DOHH2 (cell line): Measurements from ENCODE around the gene PTS.

Experiments
- H3F3A ChIP-seq: fragments of 200-600 bp; sonication (generic), shearing (Covaris generic); 2 replicates; pipeline ENCODE4 v1.6.0; 2016; ENCODE audit warnings: antibody characterized with exemption, mild to moderate bottlenecking; ENCODE audit not compliant: control insufficient read depth, insufficient read depth
- H3K27ac ChIP-seq: fragments of 200-600 bp; sonication (generic); 2 replicates; pipeline ENCODE4 v1.5.1; 2014; ENCODE audit warnings: low read depth, mild to moderate bottlenecking, low read length, moderate library complexity
- H3K27me3 ChIP-seq: fragments of 200-600 bp; sonication (generic); 2 replicates; pipeline ENCODE4 v1.6.1; 2014; ENCODE audit warnings: mild to moderate bottlenecking, low read length, mixed read lengths; ENCODE audit not compliant: control insufficient read depth
- H3K36me3 ChIP-seq: fragments of 200-600 bp; sonication (generic); 2 replicates; pipeline ENCODE4 v1.6.1; 2014; ENCODE audit warnings: mild to moderate bottlenecking, low read length, moderate library complexity, mixed read lengths; ENCODE audit not compliant: control insufficient read depth
- H3K4me1 ChIP-seq: fragments of 200-600 bp; sonication (generic); 2 replicates; pipeline ENCODE4 v1.6.1; 2014; ENCODE audit warnings: mild to moderate bottlenecking, low read length, mixed read lengths; ENCODE audit not compliant: control insufficient read depth
- H3K4me2 ChIP-seq: fragments of 200-600 bp; sonication (generic); 2 replicates; pipeline ENCODE4 v1.6.0; 2014; ENCODE audit warnings: mild to moderate bottlenecking, low read length, moderate library complexity
- H3K4me3 ChIP-seq: fragments of 200-600 bp; sonication (generic); 2 replicates; pipeline ENCODE4 v1.5.1; 2014; ENCODE audit warnings: mild to moderate bottlenecking, low read length, mixed read lengths
- H3K79me2 ChIP-seq: fragments of 200-600 bp; sonication (generic); 2 replicates; pipeline ENCODE4 v1.6.1; 2014; ENCODE audit warnings: mild to moderate bottlenecking, low read length, mixed read lengths; ENCODE audit not compliant: control insufficient read depth
- H3K9me2 ChIP-seq: fragments of 200-600 bp; sonication (generic); replicated peaks from 2 replicates; pipeline ENCODE4 v1.6.1; 2014; ENCODE audit warnings: mild to moderate bottlenecking, low read length, mixed read lengths; ENCODE audit not compliant: control insufficient read depth
- H3K9me3 ChIP-seq: fragments of 200-600 bp; sonication (generic); 2 replicates; pipeline ENCODE4 v1.6.1; 2014; ENCODE audit warnings: antibody characterized with exemption, low read length, mixed read lengths; ENCODE audit not compliant: control insufficient read depth, insufficient read depth
- H4K20me1 ChIP-seq: fragments of 200-600 bp; sonication (generic); 2 replicates; pipeline ENCODE4 v1.6.0; 2014; ENCODE audit warnings: low read depth, mild to moderate bottlenecking, antibody characterized with exemption, low read length, moderate library complexity; ENCODE audit not compliant: control insufficient read depth, insufficient read depth
- CTCF ChIP-seq: fragments of 200-600 bp; sonication (generic); IDR thresholded peaks from one replicate; pipeline ENCODE4 v1.5.1; 2014; ENCODE audit warnings: antibody characterized with exemption, mild to moderate bottlenecking, low read depth, low read length; ENCODE audit not compliant: poor library complexity, severe bottlenecking
- EZH2phosphoT487 ChIP-seq: fragments of 200-600 bp; sonication (generic); IDR thresholded peaks from 2 replicates; pipeline ENCODE4 v1.6.1; 2017; ENCODE audit warnings: borderline replicate concordance, mild to moderate bottlenecking, antibody characterized with exemption, low read length, moderate library complexity, mixed read lengths

PTS gene

GRCh38 chr11:112213753-112214152 is 12.5 kb upstream of the PTS start:
- Histone ChIP-seq H3F3A (no peaks in the 10 kb centered on the region), H3K36me3 (no peaks in the 10 kb centered on the region), H3K27me3 (peaks cover 23% of the 10 kb centered on the region), H3K9me2 (no peaks in the 10 kb centered on the region), H3K9me3 (no peaks in the 10 kb centered on the region), H3K79me2 (no peaks in the 10 kb centered on the region), H3K4me2 (no peak overlapping the region), H3K27ac (no peak overlapping the region), H3K4me1 (no peaks in the 10 kb centered on the region), H3K4me3 (no peak overlapping the region), H4K20me1 (no peaks in the 10 kb centered on the region)
- TF ChIP-seq EZH2phosphoT487 = no peak
- TF ChIP-seq CTCF = no peak

- no peaks in the 10 kb centered on the region for H3K36me3 ChIP-seq
- H3K4me2 ChIP-seq = no peak overlapping the region
- H4K20me1 ChIP-seq = no peaks in the 10 kb centered on the region
- H3K4me3 ChIP-seq = no peak overlapping the region
- H3K9me2 ChIP-seq = no peaks in the 10 kb centered on the region
- H3K27me3 ChIP-seq = peaks cover 14% of the 10 kb centered on the region
- H3K27ac ChIP-seq = no peak overlapping the region
- no peaks in the 10 kb centered on the region for H3K9me3 ChIP-seq
- H3F3A ChIP-seq = no peaks in the 10 kb centered on the region
- H3K4me1 ChIP-seq = 0 out of 2 replicates have a peak, but pooled peaks cover 3% of the 10 kb centered on the region
- TF ChIP-seq CTCF (no peak), EZH2phosphoT487 (no peak)
- H3K79me2 ChIP-seq = no peaks in the 10 kb centered on the region
Observed at GRCh38 chr11:112215621-112216020, 10.6 kb upstream of the PTS start.

- no peaks in the 10 kb centered on the region for H3K79me2 ChIP-seq
- H3K9me2 ChIP-seq = no peaks in the 10 kb centered on the region
- H3K9me3 ChIP-seq = no peaks in the 10 kb centered on the region
- H3K36me3 ChIP-seq = no peaks in the 10 kb centered on the region
- no peaks in the 10 kb centered on the region for H4K20me1 ChIP-seq
- H3K4me2 ChIP-seq = no peak overlapping the region
- peaks cover 7% of the 10 kb centered on the region; the same call in 1 of the 2 replicates for H3K27me3 ChIP-seq
- 0 out of 2 replicates have a peak, but pooled peaks cover 3% of the 10 kb centered on the region for H3K4me1 ChIP-seq
- TF ChIP-seq EZH2phosphoT487 (no peak), CTCF (no peak)
- H3K27ac ChIP-seq = no peak overlapping the region
- no peak overlapping the region for H3K4me3 ChIP-seq
- no peaks in the 10 kb centered on the region for H3F3A ChIP-seq
Observed at GRCh38 chr11:112216561-112217105, 9.6 kb upstream of the PTS start.
